B cell (primary cell): ENCODE data around the gene DHRS7.

Experiments used
- EZH2 ChIP-seq: IDR thresholded peaks from 2 replicates; pipeline ENCODE4 v1.6.1; 2012; ENCODE audit warnings: borderline replicate concordance, low read depth, mild to moderate bottlenecking, moderate library complexity, low read length; ENCODE audit not compliant: insufficient read depth, poor library complexity, severe bottlenecking
- TF ChIP-seq, protein P1 (sequence below): fragments of 200-600 bp; IDR thresholded peaks from one replicate; pipeline ENCODE4 v1.8.0; 2022; ENCODE audit warnings: antibody characterized with exemption, mild to moderate bottlenecking

DNA sequence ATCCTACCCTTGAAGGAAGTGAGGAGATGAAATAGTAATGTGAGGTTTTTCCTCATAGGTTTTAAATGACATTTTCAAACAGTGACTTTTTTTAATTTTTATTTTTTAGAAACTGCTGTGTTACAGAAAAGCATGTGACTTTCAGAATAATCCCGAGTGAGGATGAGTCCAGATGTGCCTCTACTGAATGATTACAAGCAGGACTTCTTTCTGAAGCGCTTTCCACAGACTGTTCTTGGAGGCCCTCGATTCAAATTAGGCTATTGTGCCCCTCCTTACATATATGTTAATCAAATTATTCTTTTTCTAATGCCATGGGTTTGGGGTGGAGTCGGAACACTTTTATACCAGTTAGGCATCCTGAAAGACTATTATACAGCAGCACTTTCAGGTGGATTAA is 57.7 kb downstream of the DHRS7 start:
- TF ChIP-seq, protein P1, sequence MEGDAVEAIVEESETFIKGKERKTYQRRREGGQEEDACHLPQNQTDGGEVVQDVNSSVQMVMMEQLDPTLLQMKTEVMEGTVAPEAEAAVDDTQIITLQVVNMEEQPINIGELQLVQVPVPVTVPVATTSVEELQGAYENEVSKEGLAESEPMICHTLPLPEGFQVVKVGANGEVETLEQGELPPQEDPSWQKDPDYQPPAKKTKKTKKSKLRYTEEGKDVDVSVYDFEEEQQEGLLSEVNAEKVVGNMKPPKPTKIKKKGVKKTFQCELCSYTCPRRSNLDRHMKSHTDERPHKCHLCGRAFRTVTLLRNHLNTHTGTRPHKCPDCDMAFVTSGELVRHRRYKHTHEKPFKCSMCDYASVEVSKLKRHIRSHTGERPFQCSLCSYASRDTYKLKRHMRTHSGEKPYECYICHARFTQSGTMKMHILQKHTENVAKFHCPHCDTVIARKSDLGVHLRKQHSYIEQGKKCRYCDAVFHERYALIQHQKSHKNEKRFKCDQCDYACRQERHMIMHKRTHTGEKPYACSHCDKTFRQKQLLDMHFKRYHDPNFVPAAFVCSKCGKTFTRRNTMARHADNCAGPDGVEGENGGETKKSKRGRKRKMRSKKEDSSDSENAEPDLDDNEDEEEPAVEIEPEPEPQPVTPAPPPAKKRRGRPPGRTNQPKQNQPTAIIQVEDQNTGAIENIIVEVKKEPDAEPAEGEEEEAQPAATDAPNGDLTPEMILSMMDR = no peak
- TF ChIP-seq EZH2 = no peak
